ENCODE results near the gene CES2.
A peak's percentile ranks its signal among the peaks of the same experiment; 100 is the strongest.
"Not testable (repeated sequence)": the region's sequence is repeated elsewhere in the genome, so short reads cannot be mapped to it uniquely, and the experiment has no call there.

The CES2 gene

GRCh38 chr16:66934839-66935313 is 440 bp upstream of the CES2 start:
- DNase-seq: not testable (repeated sequence)

GRCh38 chr16:66936462-66936861 is 1.1 kb downstream of the CES2 start:
- DNase-seq: no peak

DNA sequence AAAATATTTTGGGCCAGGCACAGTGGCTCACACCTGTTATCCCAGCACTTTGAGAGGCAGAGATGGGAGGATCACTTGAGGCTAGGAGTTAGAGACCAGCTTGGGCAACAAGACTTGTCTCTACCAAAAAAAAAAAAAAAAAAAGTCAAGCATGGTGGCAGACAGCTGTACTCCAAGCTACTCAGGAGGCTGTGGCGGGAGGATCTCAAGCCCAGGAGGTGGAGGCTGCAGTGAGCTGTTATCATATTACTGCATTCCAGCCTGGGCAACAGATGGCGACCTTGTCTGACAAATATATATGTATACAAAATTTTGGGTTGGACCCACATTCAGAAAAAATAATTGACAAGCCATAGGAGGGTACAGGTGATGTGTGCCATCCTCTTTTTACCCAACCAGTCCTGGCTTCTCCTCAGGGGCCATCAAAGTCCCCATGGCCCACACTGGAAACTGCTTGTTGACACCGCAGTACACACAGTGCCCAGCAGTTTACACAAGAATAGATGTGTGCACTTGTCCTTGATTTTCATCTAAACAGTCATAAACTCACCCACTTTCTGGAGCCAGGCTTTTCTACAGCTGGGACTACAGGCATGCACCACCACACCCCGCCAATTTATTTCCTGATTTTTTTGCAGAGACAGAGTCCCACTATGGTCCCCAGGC is 1.7 kb downstream of the CES2 start:
- DNase-seq: no peak

DNA sequence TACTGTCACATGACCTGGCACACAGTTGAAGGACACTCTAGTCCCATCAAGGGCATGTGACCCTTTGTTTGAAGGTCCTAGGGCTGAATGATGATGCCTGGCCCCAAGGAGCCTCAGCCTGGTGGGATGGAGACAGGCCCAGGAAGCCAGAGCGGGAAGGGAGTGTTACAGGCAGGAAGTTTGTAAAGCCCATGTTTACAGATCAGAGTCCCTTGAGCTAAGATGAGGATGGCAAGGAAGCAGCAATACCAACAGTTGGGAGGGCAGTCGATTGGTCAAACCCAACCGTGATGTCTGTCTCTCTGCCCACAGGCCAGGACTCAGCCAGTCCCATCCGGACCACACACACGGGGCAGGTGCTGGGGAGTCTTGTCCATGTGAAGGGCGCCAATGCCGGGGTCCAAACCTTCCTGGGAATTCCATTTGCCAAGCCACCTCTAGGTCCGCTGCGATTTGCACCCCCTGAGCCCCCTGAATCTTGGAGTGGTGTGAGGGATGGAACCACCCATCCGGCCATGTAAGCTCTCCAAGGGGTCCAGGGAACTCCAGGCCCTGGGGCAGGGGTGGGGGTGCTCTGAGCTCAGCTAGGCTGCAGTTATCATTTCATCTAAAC is 2.5 kb downstream of the CES2 start:
- no peak for DNase-seq

DNA sequence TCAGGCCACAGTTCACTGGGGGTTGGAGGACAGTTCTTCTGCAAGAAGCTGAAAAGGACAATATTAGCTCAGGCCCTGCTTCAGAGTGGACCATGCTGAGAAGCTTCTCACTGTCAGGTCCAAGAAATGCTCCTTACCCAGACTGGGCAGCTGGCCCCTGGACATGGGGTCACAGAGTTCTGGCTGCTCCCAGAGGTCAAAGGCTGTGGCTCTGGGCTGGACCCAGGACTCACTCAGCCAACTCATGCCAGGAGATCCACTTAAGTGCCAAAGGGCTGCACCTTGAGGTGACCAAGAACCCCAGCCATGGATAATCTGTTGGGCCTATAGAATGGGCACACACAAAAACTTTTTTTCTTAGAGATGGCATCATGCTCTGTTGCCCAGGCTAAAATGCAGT is 4.0 kb downstream of the CES2 start:
- no peak for DNase-seq

GRCh38 chr16:66940236-66940635 is 4.9 kb downstream of the CES2 start:
- no peak for DNase-seq

- no peak for DNase-seq
These were observed 7.7 kb downstream of the CES2 start for GRCh38 chr16:66942981-66943380.

DNA sequence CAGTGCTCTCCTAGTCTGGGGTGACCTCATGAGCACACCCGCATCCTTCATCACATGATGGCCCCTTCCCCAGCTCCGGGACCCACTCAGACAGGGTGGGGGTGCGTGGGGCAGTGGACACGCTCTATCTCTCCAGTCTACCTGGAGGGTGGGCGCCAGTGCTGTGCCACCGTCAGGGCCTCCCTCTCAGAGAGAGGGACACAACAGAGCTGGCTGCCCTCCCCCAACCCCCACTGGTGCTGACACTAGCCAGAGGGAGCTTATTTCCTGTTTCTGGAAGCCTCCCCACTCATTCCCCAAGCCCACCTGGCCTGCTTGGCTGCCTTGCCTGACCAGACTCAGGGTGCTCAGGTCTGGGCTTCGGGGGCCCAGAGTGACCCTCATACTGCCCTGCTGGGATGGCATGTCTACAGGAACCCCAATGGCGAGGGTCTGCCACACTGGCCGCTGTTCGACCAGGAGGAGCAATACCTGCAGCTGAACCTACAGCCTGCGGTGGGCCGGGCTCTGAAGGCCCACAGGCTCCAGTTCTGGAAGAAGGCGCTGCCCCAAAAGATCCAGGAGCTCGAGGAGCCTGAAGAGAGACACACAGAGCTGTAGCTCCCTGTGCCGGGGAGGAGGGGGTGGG is 8.2 kb downstream of the CES2 start:
- DNase-seq: no peak

- DNase-seq: no peak
These were observed 8.7 kb downstream of the CES2 start for GRCh38 chr16:66944054-66944441.

DNA sequence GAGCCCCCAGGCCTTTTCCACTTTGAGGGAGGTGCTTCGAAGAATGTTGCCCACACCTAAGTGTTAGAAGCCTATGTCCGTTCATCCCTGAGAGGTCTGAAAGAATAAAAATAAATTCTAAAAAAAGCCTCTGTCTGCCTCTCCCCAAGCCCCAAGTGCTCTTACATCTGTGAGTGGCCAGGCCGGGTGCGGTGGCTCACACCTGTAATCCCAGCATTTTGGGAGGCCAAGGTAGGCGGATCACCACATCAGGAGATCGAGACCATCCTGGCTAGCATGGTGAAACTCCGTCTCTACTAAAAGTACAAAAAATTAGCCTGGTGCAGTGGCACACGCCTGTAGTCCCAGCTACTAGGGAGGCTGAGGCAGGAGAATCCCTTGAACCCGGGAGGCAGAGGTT is 9.7 kb downstream of the CES2 start:
- not testable (repeated sequence) for DNase-seq

DNA sequence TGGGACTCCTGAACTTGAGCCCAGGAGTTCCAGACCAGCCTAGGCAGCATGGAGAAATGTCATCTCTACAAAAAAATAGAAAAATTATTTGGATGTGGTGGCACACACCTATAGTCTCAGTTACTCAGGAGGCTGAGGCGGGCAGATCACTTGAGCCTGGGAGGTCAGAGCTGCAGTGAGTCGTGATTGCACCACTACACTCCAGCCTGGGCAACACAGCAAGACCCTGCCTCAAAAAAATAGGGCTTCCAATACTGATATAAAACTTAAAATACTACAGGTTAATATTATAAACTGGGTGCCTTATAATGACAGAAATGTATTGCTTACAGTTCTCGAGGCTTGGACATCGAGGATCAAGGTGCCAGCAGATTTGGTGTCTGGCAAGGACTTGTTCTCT is 10.6 kb downstream of the CES2 start:
- no peak for DNase-seq

GRCh38 chr16:66946541-66946940 is 11.2 kb downstream of the CES2 start:
- no peak for DNase-seq

DNA sequence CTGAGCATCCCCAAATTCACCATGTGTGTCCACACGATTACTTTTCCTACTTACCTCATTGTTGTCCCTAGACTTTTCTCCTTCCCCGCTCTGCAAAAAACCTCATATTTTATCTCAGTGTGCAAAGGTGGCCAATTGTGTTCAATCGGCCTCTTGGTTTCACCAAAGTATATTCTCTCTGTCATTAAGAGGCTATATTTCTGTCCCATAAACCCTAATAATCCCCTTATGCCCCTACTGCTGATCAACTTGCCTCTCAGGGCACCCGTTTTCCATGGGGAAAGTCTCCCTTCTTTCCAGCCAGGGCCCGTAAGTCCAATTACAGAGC is 11.6 kb downstream of the CES2 start:
- no peak for DNase-seq

DNA sequence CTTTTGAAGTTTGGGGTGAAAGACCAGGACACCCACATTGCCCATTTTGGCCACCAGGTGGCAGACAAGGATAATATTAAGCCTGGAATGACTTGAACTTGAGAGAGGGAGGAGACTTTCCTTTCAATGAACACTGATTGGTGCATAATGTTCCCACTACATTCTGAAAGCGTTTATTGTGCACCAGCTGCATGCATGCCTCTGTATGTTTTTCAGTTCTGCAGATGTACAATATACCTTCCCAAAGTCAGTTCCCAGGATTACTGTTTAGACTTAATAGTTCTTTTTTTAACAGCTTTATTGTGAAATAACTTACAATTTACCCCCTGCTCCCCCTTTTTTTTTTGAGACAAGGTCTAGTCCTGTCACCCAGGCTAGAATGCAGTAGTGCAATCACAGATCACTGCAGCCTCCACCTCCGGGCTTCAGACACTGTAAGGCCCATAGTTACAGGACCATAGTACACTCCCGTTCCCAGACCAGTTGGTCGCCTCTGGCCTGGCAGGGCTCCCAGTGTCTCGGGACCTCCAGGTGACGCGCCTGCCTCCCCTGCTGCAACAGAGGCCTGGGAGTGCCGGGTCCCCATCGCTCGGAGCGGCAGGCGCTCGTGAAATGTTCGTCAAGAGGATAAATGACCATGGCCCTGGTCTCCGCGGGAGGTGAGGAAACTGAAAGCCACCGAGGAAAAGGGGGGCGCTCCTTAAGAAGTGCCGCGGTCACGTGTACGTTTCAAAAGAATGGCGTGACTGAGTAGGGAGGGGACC is 12.2 kb downstream of the CES2 start:
- DNase-seq: peak; percentile 13

DNA sequence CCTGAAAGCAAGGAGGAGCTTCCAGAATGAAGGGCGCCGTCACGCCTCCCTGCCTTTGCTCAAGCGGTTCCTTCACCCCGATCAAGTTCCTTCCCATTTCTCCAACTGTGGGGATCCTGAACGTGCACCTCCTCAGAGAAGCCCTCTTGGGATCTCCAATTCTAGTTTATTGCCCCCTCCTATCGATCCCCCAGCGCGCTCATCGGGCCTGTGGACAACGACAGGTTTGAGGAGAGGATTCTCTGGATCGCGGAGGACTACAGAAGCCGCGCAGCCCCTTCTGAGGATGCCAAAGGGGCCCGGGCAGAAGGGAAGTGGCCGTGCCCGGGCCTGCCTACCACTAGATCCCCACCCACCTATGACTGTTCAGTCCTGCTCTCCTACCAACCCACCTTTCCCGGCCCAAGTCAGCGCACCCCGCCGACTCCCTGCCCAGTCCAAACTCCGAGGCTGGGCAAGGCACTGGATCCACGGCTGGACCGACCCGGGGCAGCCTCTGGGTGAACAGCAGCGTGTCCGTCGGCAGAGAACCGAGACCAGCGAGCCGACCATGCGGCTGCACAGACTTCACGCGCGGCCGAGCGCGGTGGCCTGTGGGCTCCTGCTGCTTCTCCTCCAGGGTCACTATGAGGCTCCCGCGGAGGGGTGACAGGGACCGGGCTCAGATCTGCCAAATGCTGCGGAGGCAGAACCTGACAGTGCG is 13.0 kb downstream of the CES2 start:
- no peak for DNase-seq

DNA sequence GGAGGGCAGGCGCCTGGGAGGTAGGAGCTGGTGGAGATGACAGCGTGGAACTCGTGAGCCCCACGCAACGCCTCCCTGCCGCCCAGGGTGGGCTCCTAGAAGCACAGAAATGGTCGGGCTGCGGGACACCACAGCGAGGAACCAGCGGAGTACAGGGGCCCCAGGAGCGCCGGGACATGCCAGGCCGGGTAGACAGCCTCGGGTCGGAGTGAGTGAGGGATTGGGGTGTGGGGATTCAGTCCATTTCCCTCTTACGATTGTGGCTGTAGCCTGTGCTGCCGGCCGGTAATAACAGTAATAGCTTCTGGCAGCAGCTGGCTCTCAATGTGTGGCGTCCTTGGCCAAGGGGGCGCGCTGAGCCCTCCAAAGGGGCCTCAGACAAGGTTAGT is 13.5 kb downstream of the CES2 start:
- DNase-seq: no peak

DNA sequence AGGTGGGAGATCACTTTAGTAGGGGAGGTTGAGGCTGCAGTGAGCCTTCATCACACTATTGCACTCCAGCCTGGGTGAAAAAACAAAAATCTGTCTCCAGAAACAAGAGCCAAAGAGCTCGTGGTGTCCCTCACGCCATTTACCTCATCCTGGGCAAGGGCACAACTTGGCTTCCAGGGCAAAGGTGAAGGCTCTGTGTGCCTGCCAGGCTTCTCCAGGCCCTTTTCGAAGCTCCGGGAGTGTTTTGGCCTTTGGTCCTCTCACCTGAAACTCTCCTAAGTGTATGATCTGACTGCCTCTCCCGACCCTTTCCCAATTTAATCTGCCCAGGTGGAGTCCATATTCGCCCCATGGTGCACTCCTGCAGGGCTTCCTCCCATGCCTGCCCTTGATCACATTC is 14.2 kb downstream of the CES2 start:
- DNase-seq: no peak

DNA sequence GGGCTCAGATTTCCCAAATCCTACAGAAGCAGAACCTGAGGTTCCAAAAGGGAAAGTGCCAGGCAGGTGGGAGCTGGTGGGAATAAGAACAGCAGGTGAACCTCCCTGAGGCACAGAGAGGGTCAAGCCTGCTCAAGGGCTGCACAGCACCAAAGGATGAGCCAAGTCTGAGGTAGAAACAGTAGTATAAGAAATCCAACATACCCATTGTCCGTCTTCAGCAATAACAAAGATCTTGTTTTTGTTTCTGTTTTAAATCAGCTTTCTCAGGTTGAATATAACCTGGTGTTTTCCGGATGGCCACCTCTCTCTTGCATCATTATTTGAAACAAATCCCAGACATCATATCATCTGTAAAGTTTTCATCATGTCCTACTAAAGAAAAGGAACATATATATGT is 15.1 kb downstream of the CES2 start:
- no peak for DNase-seq

- DNase-seq: no peak
These were observed 15.9 kb downstream of the CES2 start for GRCh38 chr16:66950971-66951790.

DNA sequence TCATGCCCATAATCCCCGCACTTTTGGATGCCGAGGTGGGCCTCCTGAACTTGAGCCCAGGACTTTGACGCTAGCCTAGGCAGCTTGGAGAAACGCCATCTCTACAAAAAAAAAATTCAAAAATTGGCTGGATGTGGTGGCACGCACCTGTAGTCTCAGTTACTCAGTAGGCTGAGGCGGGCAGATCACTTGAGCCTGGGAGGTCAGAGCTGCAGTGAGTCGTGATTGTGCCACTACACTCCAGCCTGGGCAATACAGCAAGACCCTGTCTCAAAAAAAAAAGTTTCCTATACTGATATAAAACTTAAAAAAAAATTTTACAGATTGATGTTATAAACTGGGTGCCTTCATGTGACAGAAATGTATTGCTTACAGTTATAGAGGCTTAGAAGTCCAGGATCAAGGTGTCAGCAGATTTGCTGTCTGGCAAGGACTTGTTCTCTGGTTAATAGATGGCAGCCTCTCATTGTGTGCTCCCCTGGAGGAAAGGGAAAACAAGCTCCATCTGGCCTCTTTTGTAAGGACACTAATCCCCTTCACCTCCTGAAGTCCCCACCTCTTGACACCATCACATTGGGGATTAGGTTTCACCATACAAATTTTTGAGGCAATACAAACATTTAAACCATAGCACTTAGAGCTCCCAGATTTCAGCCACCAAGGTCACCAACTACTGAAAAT is 17.3 kb downstream of the CES2 start:
- no peak for DNase-seq

GRCh38 chr16:66953462-66954096 is 18.3 kb downstream of the CES2 start:
- no peak for DNase-seq

Data from NCI-H2029 (cell line).